ENCODE measurements around the gene C1orf141.
"Not testable (repeated sequence)": the region's sequence is repeated elsewhere in the genome, so short reads cannot be mapped to it uniquely, and the experiment has no call there.

Gene C1orf141

GRCh38 chr1:67089685-67090208 is 45.0 kb downstream of the C1orf141 start:
- 86 to 100% methylated on average over 1 of the region's 1 CpG for WGBS, 2 experiments (ENCODE audit: insufficient coverage in 2 of 2)
- no peaks in the 10 kb centered on the region for H3K9me3 ChIP-seq (ENCODE audit: control insufficient read depth, low read length)
- no peaks in the 10 kb centered on the region for H3K36me3 ChIP-seq (ENCODE audit: control insufficient read depth, insufficient read depth, low read length)
- no peak overlapping the region for H3K27ac ChIP-seq (ENCODE audit: low read depth, low read length, severe bottlenecking)
- no peak overlapping the region for H3K4me3 ChIP-seq (ENCODE audit: extremely low read depth, insufficient read depth, low read length, poor library complexity, severe bottlenecking)
- no peaks in the 10 kb centered on the region for H3K4me1 ChIP-seq (ENCODE audit: control insufficient read depth, insufficient read depth, low read length, poor library complexity, severe bottlenecking)

GRCh38 chr1:67088440-67088839 is 46.3 kb downstream of the C1orf141 start:
- no CpG with 5 or more reads among the region's 1 CpG for WGBS, 2 experiments (ENCODE audit: insufficient coverage in 2 of 2)
- no peak overlapping the region for H3K27ac ChIP-seq (ENCODE audit: low read depth, low read length, severe bottlenecking)
- no peak overlapping the region for H3K4me3 ChIP-seq (ENCODE audit: extremely low read depth, insufficient read depth, low read length, poor library complexity, severe bottlenecking)
- no peaks in the 10 kb centered on the region for H3K4me1 ChIP-seq (ENCODE audit: control insufficient read depth, insufficient read depth, low read length, poor library complexity, severe bottlenecking)
- no peaks in the 10 kb centered on the region for H3K9me3 ChIP-seq (ENCODE audit: control insufficient read depth, low read length)
- H3K36me3 ChIP-seq (ENCODE audit: control insufficient read depth, insufficient read depth, low read length) = no peaks in the 10 kb centered on the region

GRCh38 chr1:67085326-67085725 is 49.4 kb downstream of the C1orf141 start:
- no peaks in the 10 kb centered on the region for H3K9me3 ChIP-seq (ENCODE audit: control insufficient read depth, low read length)
- WGBS, 2 experiments (ENCODE audit: insufficient coverage in 2 of 2) = no CpG with 5 or more reads among the region's 2 CpGs
- no peaks in the 10 kb centered on the region for H3K36me3 ChIP-seq (ENCODE audit: control insufficient read depth, insufficient read depth, low read length)
- H3K27ac ChIP-seq (ENCODE audit: low read depth, low read length, severe bottlenecking) = no peak overlapping the region
- no peak overlapping the region for H3K4me3 ChIP-seq (ENCODE audit: extremely low read depth, insufficient read depth, low read length, poor library complexity, severe bottlenecking)
- no peaks in the 10 kb centered on the region for H3K4me1 ChIP-seq (ENCODE audit: control insufficient read depth, insufficient read depth, low read length, poor library complexity, severe bottlenecking)

GRCh38 chr1:67084765-67085318 is 49.9 kb downstream of the C1orf141 start:
- no peaks in the 10 kb centered on the region for H3K4me1 ChIP-seq (ENCODE audit: control insufficient read depth, insufficient read depth, low read length, poor library complexity, severe bottlenecking)
- WGBS, 2 experiments (ENCODE audit: insufficient coverage in 2 of 2) = no CpG with 5 or more reads among the region's 9 CpGs
- no peaks in the 10 kb centered on the region for H3K9me3 ChIP-seq (ENCODE audit: control insufficient read depth, low read length)
- no peak overlapping the region for H3K27ac ChIP-seq (ENCODE audit: low read depth, low read length, severe bottlenecking)
- no peaks in the 10 kb centered on the region for H3K36me3 ChIP-seq (ENCODE audit: control insufficient read depth, insufficient read depth, low read length)
- H3K4me3 ChIP-seq (ENCODE audit: extremely low read depth, insufficient read depth, low read length, poor library complexity, severe bottlenecking) = no peak overlapping the region

- no peak overlapping the region for H3K27ac ChIP-seq (ENCODE audit: low read depth, low read length, severe bottlenecking)
- H3K4me3 ChIP-seq (ENCODE audit: extremely low read depth, insufficient read depth, low read length, poor library complexity, severe bottlenecking) = no peak overlapping the region
- 100% methylated on average over 3 of the region's 3 CpGs; no CpG with 5 or more reads in 1 of the 2 experiments for WGBS, 2 experiments (ENCODE audit: insufficient coverage in 2 of 2)
- no peaks in the 10 kb centered on the region for H3K4me1 ChIP-seq (ENCODE audit: control insufficient read depth, insufficient read depth, low read length, poor library complexity, severe bottlenecking)
- no peaks in the 10 kb centered on the region for H3K36me3 ChIP-seq (ENCODE audit: control insufficient read depth, insufficient read depth, low read length)
- H3K9me3 ChIP-seq (ENCODE audit: control insufficient read depth, low read length) = no peaks in the 10 kb centered on the region
Measured at GRCh38 chr1:67078291-67078690, 56.5 kb downstream of the C1orf141 start.

GRCh38 chr1:67077593-67077992 is 57.2 kb downstream of the C1orf141 start:
- Histone ChIP-seq H3K4me3 (ENCODE audit: extremely low read depth, insufficient read depth, low read length, poor library complexity, severe bottlenecking) (no peak overlapping the region), H3K4me1 (ENCODE audit: control insufficient read depth, insufficient read depth, low read length, poor library complexity, severe bottlenecking) (no peaks in the 10 kb centered on the region), H3K36me3 (ENCODE audit: control insufficient read depth, insufficient read depth, low read length) (no peaks in the 10 kb centered on the region), H3K9me3 (ENCODE audit: control insufficient read depth, low read length) (no peaks in the 10 kb centered on the region), H3K27ac (ENCODE audit: low read depth, low read length, severe bottlenecking) (no peak overlapping the region)
- 83 to 100% methylated on average over 1 of the region's 1 CpG for WGBS, 2 experiments (ENCODE audit: insufficient coverage in 2 of 2)

GRCh38 chr1:67072749-67073148 is 62.0 kb downstream of the C1orf141 start:
- Histone ChIP-seq H3K4me1 (ENCODE audit: control insufficient read depth, insufficient read depth, low read length, poor library complexity, severe bottlenecking) (no peaks in the 10 kb centered on the region), H3K36me3 (ENCODE audit: control insufficient read depth, insufficient read depth, low read length) (no peaks in the 10 kb centered on the region), H3K27ac (ENCODE audit: low read depth, low read length, severe bottlenecking) (no peak overlapping the region), H3K4me3 (ENCODE audit: extremely low read depth, insufficient read depth, low read length, poor library complexity, severe bottlenecking) (no peak overlapping the region), H3K9me3 (ENCODE audit: control insufficient read depth, low read length) (peaks cover 7% of the 10 kb centered on the region)
- 100% methylated on average over 1 of the region's 1 CpG; no CpG with 5 or more reads in 1 of the 2 experiments for whole genome bisulfite sequencing, 2 experiments (ENCODE audit: insufficient coverage in 2 of 2)

GRCh38 chr1:67067655-67068054 is 67.1 kb downstream of the C1orf141 start:
- 61 to 63% methylated on average over 3 of the region's 3 CpGs for WGBS, 2 experiments (ENCODE audit: insufficient coverage in 2 of 2)
- not testable (repeated sequence) for H3K9me3 ChIP-seq (ENCODE audit: control insufficient read depth, low read length); H3K27ac ChIP-seq (ENCODE audit: low read depth, low read length, severe bottlenecking); H3K36me3 ChIP-seq (ENCODE audit: control insufficient read depth, insufficient read depth, low read length); H3K4me3 ChIP-seq (ENCODE audit: extremely low read depth, insufficient read depth, low read length, poor library complexity, severe bottlenecking); H3K4me1 ChIP-seq (ENCODE audit: control insufficient read depth, insufficient read depth, low read length, poor library complexity, severe bottlenecking)

- Histone ChIP-seq H3K27ac (ENCODE audit: low read depth, low read length, severe bottlenecking) (no peak overlapping the region), H3K36me3 (ENCODE audit: control insufficient read depth, insufficient read depth, low read length) (no peaks in the 10 kb centered on the region), H3K4me3 (ENCODE audit: extremely low read depth, insufficient read depth, low read length, poor library complexity, severe bottlenecking) (no peak overlapping the region), H3K4me1 (ENCODE audit: control insufficient read depth, insufficient read depth, low read length, poor library complexity, severe bottlenecking) (peaks cover 16% of the 10 kb centered on the region), H3K9me3 (ENCODE audit: control insufficient read depth, low read length) (no peaks in the 10 kb centered on the region)
- WGBS, 2 experiments (ENCODE audit: insufficient coverage in 2 of 2) = no CpG with 5 or more reads among the region's 1 CpG
Measured at GRCh38 chr1:67062412-67062811, 72.4 kb downstream of the C1orf141 start.

GRCh38 chr1:67061266-67061665 is 73.5 kb downstream of the C1orf141 start:
- Histone ChIP-seq H3K4me1 (ENCODE audit: control insufficient read depth, insufficient read depth, low read length, poor library complexity, severe bottlenecking) (peaks cover 16% of the 10 kb centered on the region), H3K36me3 (ENCODE audit: control insufficient read depth, insufficient read depth, low read length) (no peaks in the 10 kb centered on the region), H3K4me3 (ENCODE audit: extremely low read depth, insufficient read depth, low read length, poor library complexity, severe bottlenecking) (no peak overlapping the region), H3K9me3 (ENCODE audit: control insufficient read depth, low read length) (no peaks in the 10 kb centered on the region), H3K27ac (ENCODE audit: low read depth, low read length, severe bottlenecking) (peak overlapping the region; percentile 56)
- 93% methylated on average over 2 of the region's 2 CpGs; no CpG with 5 or more reads in 1 of the 2 experiments for WGBS, 2 experiments (ENCODE audit: insufficient coverage in 2 of 2)

- Histone ChIP-seq H3K36me3 (ENCODE audit: control insufficient read depth, insufficient read depth, low read length) (no peaks in the 10 kb centered on the region), H3K4me3 (ENCODE audit: extremely low read depth, insufficient read depth, low read length, poor library complexity, severe bottlenecking) (no peak overlapping the region), H3K4me1 (ENCODE audit: control insufficient read depth, insufficient read depth, low read length, poor library complexity, severe bottlenecking) (peaks cover 16% of the 10 kb centered on the region), H3K9me3 (ENCODE audit: control insufficient read depth, low read length) (no peaks in the 10 kb centered on the region), H3K27ac (ENCODE audit: low read depth, low read length, severe bottlenecking) (peak overlapping the region; percentile 56)
- 50% methylated on average over 1 of the region's 2 CpGs; no CpG with 5 or more reads in 1 of the 2 experiments for WGBS, 2 experiments (ENCODE audit: insufficient coverage in 2 of 2)
Measured at GRCh38 chr1:67060811-67061218, 74.0 kb downstream of the C1orf141 start.

Measured in mesodermal cell (in vitro differentiated cells).